RWPE2 (cell line): ENCODE data around the gene HLA-G.

ENCODE experiments used
- ATAC-seq: fragments of 200-7000 bp; cut with Tn5 transposase; 3 replicates; pipeline ENCODE4 v1.9.1; 2021; ENCODE audit warnings: low read depth
- DNase-seq: peaks from one replicate; pipeline ENCODE4 v3.0.0-alpha.2; 2020; ENCODE audit warnings: low spot score
- H3K27ac ChIP-seq: fragments of 450-650 bp; 2 replicates; pipeline ENCODE4 v1.5.1; 2017; ENCODE audit warnings: mild to moderate bottlenecking; ENCODE audit not compliant: poor library complexity, severe bottlenecking
- H3K27me3 ChIP-seq: fragments of 250-450 bp; sonication (Bioruptor Pico); 2 replicates; pipeline ENCODE4 v1.5.1; 2021; ENCODE audit warnings: mild to moderate bottlenecking, moderate library complexity; ENCODE audit not compliant: insufficient read depth, poor library complexity, severe bottlenecking
- H3K36me3 ChIP-seq: fragments of 250-450 bp; sonication (Bioruptor Pico); 2 replicates; pipeline ENCODE4 v1.5.1; 2020; ENCODE audit warnings: low read depth, mild to moderate bottlenecking, moderate library complexity
- H3K4me1 ChIP-seq: fragments of 250-450 bp; sonication (Bioruptor Pico); 2 replicates; pipeline ENCODE4 v1.5.1; 2021; ENCODE audit warnings: mild to moderate bottlenecking, moderate library complexity; ENCODE audit not compliant: insufficient read depth, poor library complexity, severe bottlenecking
- H3K4me3 ChIP-seq: fragments of 250-450 bp; sonication (Bioruptor Pico); 2 replicates; pipeline ENCODE4 v1.5.1; 2021; ENCODE audit warnings: mild to moderate bottlenecking, moderate library complexity; ENCODE audit not compliant: severe bottlenecking
- H3K9me3 ChIP-seq: fragments of 250-450 bp; sonication (Bioruptor Pico); 2 replicates; pipeline ENCODE4 v1.5.1; 2021; ENCODE audit warnings: mild to moderate bottlenecking, moderate library complexity; ENCODE audit not compliant: severe bottlenecking
- TF ChIP-seq, protein P1 (sequence below): fragments of 450-650 bp; IDR thresholded peaks from one replicate; pipeline ENCODE4 v1.5.1; 2017; ENCODE audit warnings: mild to moderate bottlenecking, moderate library complexity; ENCODE audit not compliant: poor library complexity, severe bottlenecking

Gene HLA-G

DNA sequence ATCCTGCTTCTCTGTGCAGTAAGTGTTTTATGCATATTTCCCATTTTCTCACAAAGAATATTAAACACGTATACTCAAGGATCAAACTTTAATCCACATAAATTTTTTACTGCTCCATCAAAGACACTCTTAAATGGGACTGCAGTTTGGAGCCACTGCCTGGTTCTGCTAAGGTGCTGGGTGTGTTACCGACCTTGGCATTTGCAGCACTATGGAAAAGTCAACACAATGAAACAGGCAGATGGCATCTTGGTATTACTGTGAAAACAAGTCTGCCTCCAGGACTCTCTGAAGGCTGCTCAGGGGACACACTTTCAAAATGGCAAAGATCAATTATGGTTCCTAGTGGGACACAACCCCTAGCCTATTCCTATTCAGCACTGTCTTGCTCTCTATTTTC is 17.3 kb upstream of the HLA-G start:
- ATAC-seq, result no peak
- no peak overlapping the region for H3K27ac ChIP-seq
- no peak overlapping the region for H3K4me3 ChIP-seq
- no peaks in the 10 kb centered on the region for H3K27me3 ChIP-seq
- no peak for DNase-seq
- H3K4me1 ChIP-seq, result peaks cover 5% of the 10 kb centered on the region
- TF ChIP-seq, protein P1, sequence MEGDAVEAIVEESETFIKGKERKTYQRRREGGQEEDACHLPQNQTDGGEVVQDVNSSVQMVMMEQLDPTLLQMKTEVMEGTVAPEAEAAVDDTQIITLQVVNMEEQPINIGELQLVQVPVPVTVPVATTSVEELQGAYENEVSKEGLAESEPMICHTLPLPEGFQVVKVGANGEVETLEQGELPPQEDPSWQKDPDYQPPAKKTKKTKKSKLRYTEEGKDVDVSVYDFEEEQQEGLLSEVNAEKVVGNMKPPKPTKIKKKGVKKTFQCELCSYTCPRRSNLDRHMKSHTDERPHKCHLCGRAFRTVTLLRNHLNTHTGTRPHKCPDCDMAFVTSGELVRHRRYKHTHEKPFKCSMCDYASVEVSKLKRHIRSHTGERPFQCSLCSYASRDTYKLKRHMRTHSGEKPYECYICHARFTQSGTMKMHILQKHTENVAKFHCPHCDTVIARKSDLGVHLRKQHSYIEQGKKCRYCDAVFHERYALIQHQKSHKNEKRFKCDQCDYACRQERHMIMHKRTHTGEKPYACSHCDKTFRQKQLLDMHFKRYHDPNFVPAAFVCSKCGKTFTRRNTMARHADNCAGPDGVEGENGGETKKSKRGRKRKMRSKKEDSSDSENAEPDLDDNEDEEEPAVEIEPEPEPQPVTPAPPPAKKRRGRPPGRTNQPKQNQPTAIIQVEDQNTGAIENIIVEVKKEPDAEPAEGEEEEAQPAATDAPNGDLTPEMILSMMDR, result no peak
- no peaks in the 10 kb centered on the region for H3K36me3 ChIP-seq
- H3K9me3 ChIP-seq, result no peaks in the 10 kb centered on the region

DNA sequence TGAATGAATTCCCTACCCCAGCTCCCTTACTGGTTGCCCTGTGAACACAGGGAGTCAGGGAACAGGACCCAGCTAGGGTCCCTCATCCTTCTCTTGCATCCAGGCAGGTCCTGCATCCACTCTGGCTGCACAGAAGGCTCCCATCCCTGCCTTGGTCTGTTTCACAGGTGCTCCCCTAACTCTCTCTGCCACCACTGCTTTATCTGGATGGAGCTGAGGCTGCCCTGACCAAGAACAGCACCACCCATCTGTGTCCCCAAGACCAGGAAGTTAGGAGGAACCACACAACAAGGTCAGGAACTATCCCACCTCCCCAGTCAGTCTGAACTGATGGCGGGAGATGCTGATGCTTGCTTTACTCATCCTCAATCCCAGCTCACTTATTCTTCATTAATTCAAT is 16.2 kb upstream of the HLA-G start:
- Histone ChIP-seq H3K4me3 (no peak overlapping the region), H3K27me3 (no peaks in the 10 kb centered on the region), H3K36me3 (no peaks in the 10 kb centered on the region), H3K27ac (no peak overlapping the region), H3K9me3 (no peaks in the 10 kb centered on the region), H3K4me1 (peaks cover 5% of the 10 kb centered on the region)
- TF ChIP-seq, protein P1, result no peak
- DNase-seq (no peak), ATAC-seq (no peak)

DNA sequence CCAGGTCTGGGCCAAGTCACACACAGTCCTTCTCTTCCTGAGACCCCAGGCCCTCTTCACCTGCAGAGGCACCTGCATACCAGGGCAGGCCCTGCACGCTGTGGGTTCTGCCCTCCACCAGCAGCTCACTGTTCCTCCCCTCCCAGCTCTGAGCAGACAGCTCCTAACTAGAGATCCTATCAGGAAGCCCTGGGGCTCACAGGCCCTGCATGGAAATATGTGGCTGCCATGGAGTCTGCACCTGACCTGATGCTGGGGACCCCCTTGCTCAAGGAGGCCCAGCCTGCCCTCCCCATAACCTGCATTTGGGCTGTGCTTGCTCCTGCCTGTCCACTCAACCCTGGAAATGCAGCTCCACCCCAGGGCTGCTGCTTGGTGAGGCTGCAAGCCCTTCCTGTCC is 14.6 kb upstream of the HLA-G start:
- no peaks in the 10 kb centered on the region for H3K36me3 ChIP-seq
- DNase-seq (no peak), ATAC-seq (no peak)
- H3K27me3 ChIP-seq, result no peaks in the 10 kb centered on the region
- no peaks in the 10 kb centered on the region for H3K9me3 ChIP-seq
- H3K4me3 ChIP-seq, result no peak overlapping the region
- H3K27ac ChIP-seq, result no peak overlapping the region
- TF ChIP-seq, protein P1, result no peak
- peaks cover 5% of the 10 kb centered on the region for H3K4me1 ChIP-seq

DNA sequence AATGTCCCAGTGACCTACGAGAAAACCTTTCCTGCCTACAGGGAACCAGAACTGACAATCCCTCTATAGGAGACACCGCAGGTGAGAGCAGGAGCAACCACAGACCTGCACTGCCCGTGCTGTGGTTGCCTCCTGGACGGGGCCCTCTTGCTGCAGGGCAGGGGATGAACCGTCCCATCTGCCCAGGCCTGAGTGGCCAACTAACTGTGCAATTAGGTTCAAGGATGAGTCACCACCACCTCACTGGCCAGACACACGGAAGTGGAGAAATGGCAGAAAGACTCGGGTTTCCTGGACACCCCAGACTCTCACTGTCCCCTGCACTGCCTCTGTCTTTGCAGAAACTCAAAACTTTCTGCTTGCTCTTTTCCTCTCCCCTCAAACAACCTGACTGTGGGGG is 13.8 kb upstream of the HLA-G start:
- H3K27me3 ChIP-seq, result no peaks in the 10 kb centered on the region
- peak; percentile 62 for ATAC-seq
- H3K4me3 ChIP-seq, result no peak overlapping the region
- TF ChIP-seq, protein P1, result no peak
- H3K9me3 ChIP-seq, result no peaks in the 10 kb centered on the region
- no peak for DNase-seq
- no peaks in the 10 kb centered on the region for H3K36me3 ChIP-seq
- H3K4me1 ChIP-seq, result peaks cover 5% of the 10 kb centered on the region
- H3K27ac ChIP-seq, result no peak overlapping the region

DNA sequence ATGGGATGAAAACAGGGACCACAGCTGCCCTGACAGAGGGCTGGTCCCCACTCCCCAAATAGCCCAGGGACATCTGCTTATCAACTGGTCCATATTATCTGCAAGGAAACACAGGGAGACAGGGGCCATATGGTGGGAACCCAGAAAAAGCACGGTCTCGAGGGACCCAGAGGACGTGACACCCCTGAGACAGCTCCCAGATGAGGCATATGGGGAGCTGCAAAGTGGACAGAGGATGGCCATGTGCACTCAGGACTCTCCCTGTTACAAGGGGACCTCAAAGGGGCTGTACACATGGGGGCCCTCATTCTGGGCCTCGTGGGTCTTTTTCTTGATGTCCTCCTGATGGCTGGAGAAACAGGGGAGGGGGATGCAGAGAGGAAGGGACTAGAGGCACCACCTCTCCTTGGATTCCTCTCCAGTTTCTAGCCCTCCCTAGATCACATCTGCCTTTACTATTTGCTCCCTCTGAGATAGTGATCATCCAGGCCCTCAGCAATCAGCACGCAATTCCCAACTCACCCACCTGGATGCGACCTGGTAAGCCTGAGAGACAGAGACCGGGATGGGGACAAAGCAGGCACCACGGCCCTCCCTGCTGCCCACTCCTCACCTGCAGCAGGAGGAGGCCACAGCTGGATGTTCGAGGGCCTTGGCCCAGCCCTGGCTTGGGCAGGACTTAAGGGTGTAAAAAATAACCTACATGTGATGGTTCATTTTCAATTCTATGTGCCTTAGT is 13.1 kb upstream of the HLA-G start:
- H3K27ac ChIP-seq, result no peak overlapping the region
- H3K4me3 ChIP-seq, result no peak overlapping the region
- no peaks in the 10 kb centered on the region for H3K9me3 ChIP-seq
- TF ChIP-seq, protein P1, result no peak
- no peaks in the 10 kb centered on the region for H3K27me3 ChIP-seq
- H3K4me1 ChIP-seq, result peaks cover 5% of the 10 kb centered on the region
- no peak for ATAC-seq
- no peak for DNase-seq
- H3K36me3 ChIP-seq, result no peaks in the 10 kb centered on the region
